Adipocyte (in vitro differentiated cells): ENCODE results near the gene POGK.
"Not testable (repeated sequence)": the region's sequence is repeated elsewhere in the genome, so short reads cannot be mapped to it uniquely, and the experiment has no call there.

Experiments used
- DNase-seq: peaks from one replicate; pipeline ENCODE4 v3.0.0-alpha.2; 2015; ENCODE audit warnings: low read depth
- H3K27me3 ChIP-seq: replicated peaks from 2 replicates; pipeline ENCODE4 v1.7.0; 2013; ENCODE audit warnings: mild to moderate bottlenecking, low read length, moderate library complexity; ENCODE audit not compliant: control insufficient read depth, insufficient read depth
- H3K36me3 ChIP-seq: 2 replicates; pipeline ENCODE4 v1.7.0; 2013; ENCODE audit warnings: low read length, mild to moderate bottlenecking, moderate library complexity; ENCODE audit not compliant: control insufficient read depth, insufficient read depth, severe bottlenecking
- H3K4me1 ChIP-seq: 2 replicates; pipeline ENCODE4 v1.7.0; 2013; ENCODE audit warnings: mild to moderate bottlenecking, low read length, moderate library complexity; ENCODE audit not compliant: control insufficient read depth, insufficient read depth
- H3K4me3 ChIP-seq: 2 replicates; pipeline ENCODE4 v1.7.0; 2013; ENCODE audit warnings: mild to moderate bottlenecking, low read length, moderate library complexity
- H3K9ac ChIP-seq: 2 replicates; pipeline ENCODE4 v1.7.0; 2013; ENCODE audit warnings: mild to moderate bottlenecking, low read length, moderate library complexity
- H3K9me3 ChIP-seq: 2 replicates; pipeline ENCODE4 v1.7.0; 2013; ENCODE audit warnings: mild to moderate bottlenecking, low read length, moderate library complexity; ENCODE audit not compliant: control insufficient read depth

The POGK gene, protein sequence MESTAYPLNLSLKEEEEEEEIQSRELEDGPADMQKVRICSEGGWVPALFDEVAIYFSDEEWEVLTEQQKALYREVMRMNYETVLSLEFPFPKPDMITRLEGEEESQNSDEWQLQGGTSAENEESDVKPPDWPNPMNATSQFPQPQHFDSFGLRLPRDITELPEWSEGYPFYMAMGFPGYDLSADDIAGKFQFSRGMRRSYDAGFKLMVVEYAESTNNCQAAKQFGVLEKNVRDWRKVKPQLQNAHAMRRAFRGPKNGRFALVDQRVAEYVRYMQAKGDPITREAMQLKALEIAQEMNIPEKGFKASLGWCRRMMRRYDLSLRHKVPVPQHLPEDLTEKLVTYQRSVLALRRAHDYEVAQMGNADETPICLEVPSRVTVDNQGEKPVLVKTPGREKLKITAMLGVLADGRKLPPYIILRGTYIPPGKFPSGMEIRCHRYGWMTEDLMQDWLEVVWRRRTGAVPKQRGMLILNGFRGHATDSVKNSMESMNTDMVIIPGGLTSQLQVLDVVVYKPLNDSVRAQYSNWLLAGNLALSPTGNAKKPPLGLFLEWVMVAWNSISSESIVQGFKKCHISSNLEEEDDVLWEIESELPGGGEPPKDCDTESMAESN

GRCh38 chr1:166838766-166839599 lies at the start of gene POGK:
Gene POGK, plus strand, starts transcription at chr1:166839475. Its CDS starts 1,482 bp downstream, at chr1:166840957.
- H3K4me1 ChIP-seq, result peaks cover 46% of the 10 kb centered on the region
- H3K36me3 ChIP-seq, result peaks cover 26% of the 10 kb centered on the region
- no peaks in the 10 kb centered on the region for H3K9me3 ChIP-seq
- peak within 1 kb of the TSS; percentile 81 for H3K4me3 ChIP-seq
- peak within 1 kb of the TSS; percentile 85 for H3K9ac ChIP-seq
- DNase-seq, result peak; percentile 96
- H3K27me3 ChIP-seq, result no peaks in the 10 kb centered on the region

GRCh38 chr1:166796620-166797236 lies 42.5 kb upstream of the POGK start:
- no peaks in the 10 kb centered on the region for H3K36me3 ChIP-seq
- no peak overlapping the region for H3K4me3 ChIP-seq
- no peak for DNase-seq
- no peak overlapping the region for H3K9ac ChIP-seq
- H3K4me1 ChIP-seq, result no peaks in the 10 kb centered on the region
- no peaks in the 10 kb centered on the region for H3K9me3 ChIP-seq
- H3K27me3 ChIP-seq, result no peaks in the 10 kb centered on the region

DNA sequence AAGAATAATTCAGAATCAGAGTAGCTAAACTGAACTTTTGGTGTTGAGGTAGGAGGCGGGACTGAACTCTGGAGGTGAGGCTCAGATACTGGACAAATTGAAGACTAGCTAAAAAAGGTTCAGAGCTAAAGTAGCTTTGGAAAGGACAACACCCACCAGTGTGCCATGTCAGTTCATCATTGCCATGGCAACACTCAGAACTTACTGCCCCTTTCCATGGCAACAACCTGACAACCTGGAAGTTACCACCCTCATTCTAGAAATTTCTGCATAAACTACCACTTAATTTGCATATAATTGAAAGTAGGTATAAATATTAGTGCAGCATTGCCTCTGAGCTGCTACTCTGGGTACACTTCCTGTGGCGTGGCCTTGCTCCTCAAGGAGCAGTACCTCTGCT lies 30.3 kb upstream of the POGK start:
- H3K4me1 ChIP-seq, result peaks cover 2% of the 10 kb centered on the region
- DNase-seq, result no peak
- no peak overlapping the region for H3K9ac ChIP-seq
- H3K9me3 ChIP-seq, result no peaks in the 10 kb centered on the region
- H3K4me3 ChIP-seq, result no peak overlapping the region
- no peaks in the 10 kb centered on the region for H3K36me3 ChIP-seq
- no peaks in the 10 kb centered on the region for H3K27me3 ChIP-seq

DNA sequence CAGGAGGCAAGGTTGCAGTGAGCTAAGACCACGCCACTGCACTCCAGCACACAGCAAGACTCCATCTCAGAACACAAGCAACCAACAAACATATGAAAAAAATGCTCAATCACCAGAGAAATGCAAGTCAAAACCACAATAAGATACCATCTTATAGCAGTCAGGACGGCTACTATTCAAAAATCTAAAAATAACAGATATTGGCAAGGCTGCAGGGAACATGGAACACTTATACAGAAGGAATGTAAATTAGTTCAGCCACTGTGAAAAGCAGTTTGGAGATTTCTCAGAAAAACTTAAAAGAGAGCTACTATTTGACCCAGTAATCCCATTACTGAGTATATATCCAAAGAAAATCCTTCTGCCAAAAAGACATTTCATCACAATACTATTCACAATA lies 27.6 kb upstream of the POGK start:
- H3K4me3 ChIP-seq, result no peak overlapping the region

GRCh38 chr1:166813508-166814223 lies 25.6 kb upstream of the POGK start:
- Histone ChIP-seq H3K9me3 (no peaks in the 10 kb centered on the region), H3K9ac (no peak overlapping the region), H3K27me3 (no peaks in the 10 kb centered on the region), H3K36me3 (no peaks in the 10 kb centered on the region), H3K4me1 (peaks cover 2% of the 10 kb centered on the region), H3K4me3 (no peak overlapping the region)
- DNase-seq, result no peak

More for the DNA sequence above, 27.6 kb upstream of the POGK start:
- H3K27me3 ChIP-seq, result no peaks in the 10 kb centered on the region
- H3K4me1 ChIP-seq, result peaks cover 2% of the 10 kb centered on the region
- peak; percentile 51 for DNase-seq
- H3K36me3 ChIP-seq, result no peaks in the 10 kb centered on the region
- H3K9ac ChIP-seq, result no peak overlapping the region
- H3K9me3 ChIP-seq, result no peaks in the 10 kb centered on the region

DNA sequence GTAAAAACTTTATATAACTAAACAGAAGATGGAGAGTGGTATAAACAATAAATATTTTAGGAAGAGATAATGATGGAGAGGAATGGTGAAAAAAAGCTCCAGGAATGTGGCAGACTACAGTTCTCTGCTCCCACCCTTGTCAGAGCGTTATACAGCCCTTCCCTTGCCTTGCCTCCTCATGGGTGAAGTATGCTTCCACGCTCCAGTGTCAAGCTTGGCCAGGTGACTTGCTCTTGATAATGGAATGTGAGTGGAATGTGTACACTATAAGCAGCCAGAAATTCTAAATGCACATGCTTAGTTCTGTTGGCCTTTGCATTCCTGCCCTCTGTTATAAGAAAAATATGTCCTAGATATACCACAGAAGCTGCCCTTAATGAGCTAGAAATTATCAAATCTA lies 24.7 kb upstream of the POGK start:
- no peak overlapping the region for H3K4me3 ChIP-seq
- H3K27me3 ChIP-seq, result no peaks in the 10 kb centered on the region
- H3K4me1 ChIP-seq, result peaks cover 2% of the 10 kb centered on the region
- peak; percentile 7 for DNase-seq
- H3K9ac ChIP-seq, result no peak overlapping the region
- no peaks in the 10 kb centered on the region for H3K9me3 ChIP-seq
- no peaks in the 10 kb centered on the region for H3K36me3 ChIP-seq

DNA sequence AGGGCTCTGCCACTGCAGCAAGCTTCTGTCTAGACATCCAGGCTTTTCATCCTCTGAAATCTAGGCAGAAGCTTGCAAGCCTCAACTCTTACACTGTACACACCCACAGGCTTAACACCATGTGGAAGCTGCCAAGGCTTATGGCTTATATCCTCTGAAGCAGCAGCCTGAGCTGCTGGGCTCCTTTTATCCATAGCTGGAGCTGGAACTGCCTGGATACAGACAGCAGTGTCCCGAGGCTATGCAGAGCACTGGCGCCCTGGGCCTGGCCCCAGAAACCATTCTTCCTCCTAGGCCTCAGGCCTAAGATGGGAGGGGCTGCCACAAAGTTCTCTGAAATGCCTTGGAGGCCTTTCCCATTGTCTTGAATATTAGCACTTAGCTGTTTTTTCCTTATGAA lies 19.3 kb upstream of the POGK start:
- Histone ChIP-seq H3K9me3 (no peaks in the 10 kb centered on the region), H3K4me3 (no peak overlapping the region), H3K4me1 (no peaks in the 10 kb centered on the region), H3K27me3 (no peaks in the 10 kb centered on the region), H3K9ac (no peak overlapping the region), H3K36me3 (no peaks in the 10 kb centered on the region)
- no peak for DNase-seq

GRCh38 chr1:166822385-166822784 lies 16.9 kb upstream of the POGK start:
- H3K27me3 ChIP-seq, result no peaks in the 10 kb centered on the region
- H3K9ac ChIP-seq, result no peak overlapping the region
- H3K36me3 ChIP-seq, result no peaks in the 10 kb centered on the region
- peaks cover 4% of the 10 kb centered on the region for H3K9me3 ChIP-seq
- no peaks in the 10 kb centered on the region for H3K4me1 ChIP-seq
- DNase-seq, result no peak
- H3K4me3 ChIP-seq, result no peak overlapping the region

DNA sequence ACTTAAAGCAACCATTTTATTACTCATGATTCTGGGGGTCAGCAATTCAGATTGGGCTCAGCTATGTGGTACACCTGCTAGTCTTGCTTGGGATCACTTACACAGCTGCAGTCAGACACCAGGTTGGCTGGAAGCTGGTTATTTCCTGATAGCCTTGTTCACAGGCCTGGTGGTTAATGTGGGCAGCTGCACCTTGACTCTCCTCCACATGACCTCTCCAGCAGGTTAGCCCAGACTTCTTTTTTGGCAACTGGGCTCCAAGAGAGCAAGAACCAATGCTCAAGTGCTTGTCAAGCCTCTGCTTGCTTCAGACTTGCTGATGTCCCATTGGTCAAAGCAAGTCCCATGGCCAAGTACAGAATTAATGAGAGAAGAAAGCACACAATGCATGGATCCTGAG lies 11.8 kb upstream of the POGK start:
- Histone ChIP-seq H3K4me1 (no peaks in the 10 kb centered on the region), H3K27me3 (no peaks in the 10 kb centered on the region), H3K36me3 (no peaks in the 10 kb centered on the region), H3K9me3 (peaks cover 25% of the 10 kb centered on the region), H3K9ac (no peak overlapping the region), H3K4me3 (no peak overlapping the region)
- no peak for DNase-seq

- peaks cover 25% of the 10 kb centered on the region for H3K9me3 ChIP-seq
- not testable (repeated sequence) for H3K27me3 ChIP-seq, H3K4me3 ChIP-seq, H3K36me3 ChIP-seq, DNase-seq, H3K9ac ChIP-seq, H3K4me1 ChIP-seq
These were observed 9.5 kb upstream of the POGK start for GRCh38 chr1:166829762-166830161.
